ENCODE measurements around the gene ATM.

Gene ATM

DNA sequence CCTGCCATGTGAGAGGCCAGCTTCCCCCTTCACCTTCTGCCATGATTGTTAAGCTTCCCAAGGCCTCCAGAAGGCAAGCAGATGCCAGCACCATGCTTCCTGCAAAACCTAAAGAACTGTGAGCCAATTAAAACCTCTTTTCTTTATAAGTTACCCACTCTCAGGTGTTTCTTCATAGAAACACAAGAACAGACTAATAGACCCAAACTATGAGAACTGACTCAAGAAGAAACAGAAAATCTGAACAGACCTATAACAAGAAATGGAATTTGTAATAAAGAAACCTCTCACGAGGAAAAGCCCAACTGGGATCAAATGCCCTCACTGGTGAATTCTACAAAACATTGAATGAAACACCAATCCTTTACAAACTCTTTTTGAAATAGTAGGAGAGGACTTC lies 12.4 kb upstream of the ATM start:
- TF ChIP-seq, protein P1, sequence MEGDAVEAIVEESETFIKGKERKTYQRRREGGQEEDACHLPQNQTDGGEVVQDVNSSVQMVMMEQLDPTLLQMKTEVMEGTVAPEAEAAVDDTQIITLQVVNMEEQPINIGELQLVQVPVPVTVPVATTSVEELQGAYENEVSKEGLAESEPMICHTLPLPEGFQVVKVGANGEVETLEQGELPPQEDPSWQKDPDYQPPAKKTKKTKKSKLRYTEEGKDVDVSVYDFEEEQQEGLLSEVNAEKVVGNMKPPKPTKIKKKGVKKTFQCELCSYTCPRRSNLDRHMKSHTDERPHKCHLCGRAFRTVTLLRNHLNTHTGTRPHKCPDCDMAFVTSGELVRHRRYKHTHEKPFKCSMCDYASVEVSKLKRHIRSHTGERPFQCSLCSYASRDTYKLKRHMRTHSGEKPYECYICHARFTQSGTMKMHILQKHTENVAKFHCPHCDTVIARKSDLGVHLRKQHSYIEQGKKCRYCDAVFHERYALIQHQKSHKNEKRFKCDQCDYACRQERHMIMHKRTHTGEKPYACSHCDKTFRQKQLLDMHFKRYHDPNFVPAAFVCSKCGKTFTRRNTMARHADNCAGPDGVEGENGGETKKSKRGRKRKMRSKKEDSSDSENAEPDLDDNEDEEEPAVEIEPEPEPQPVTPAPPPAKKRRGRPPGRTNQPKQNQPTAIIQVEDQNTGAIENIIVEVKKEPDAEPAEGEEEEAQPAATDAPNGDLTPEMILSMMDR (conservative IDR thresholded peaks at IDR 0.05) = no peak
- H3K27ac ChIP-seq = no peak overlapping the region

DNA sequence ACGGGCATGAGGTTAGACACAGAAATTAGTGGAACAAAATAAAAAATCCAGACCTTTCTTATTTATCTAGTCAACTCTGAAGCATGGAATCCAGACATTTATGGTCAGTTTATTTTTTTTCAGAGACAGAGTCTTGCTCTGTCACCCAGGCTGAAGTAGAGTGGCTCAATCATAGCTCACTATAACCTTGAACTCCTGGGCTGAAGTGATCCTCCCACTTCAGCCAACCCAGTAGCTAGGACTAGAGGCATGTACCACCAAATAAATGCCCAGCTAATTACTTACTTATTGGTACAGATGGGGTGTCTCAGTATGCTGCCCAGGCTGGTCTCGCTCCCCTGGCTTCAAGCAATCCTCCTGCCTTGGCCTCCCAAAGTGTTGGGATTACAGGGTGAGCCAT lies 9.1 kb upstream of the ATM start:
- TF ChIP-seq, protein P1 (conservative IDR thresholded peaks at IDR 0.05) = no peak
- H3K27ac ChIP-seq = no peak overlapping the region

DNA sequence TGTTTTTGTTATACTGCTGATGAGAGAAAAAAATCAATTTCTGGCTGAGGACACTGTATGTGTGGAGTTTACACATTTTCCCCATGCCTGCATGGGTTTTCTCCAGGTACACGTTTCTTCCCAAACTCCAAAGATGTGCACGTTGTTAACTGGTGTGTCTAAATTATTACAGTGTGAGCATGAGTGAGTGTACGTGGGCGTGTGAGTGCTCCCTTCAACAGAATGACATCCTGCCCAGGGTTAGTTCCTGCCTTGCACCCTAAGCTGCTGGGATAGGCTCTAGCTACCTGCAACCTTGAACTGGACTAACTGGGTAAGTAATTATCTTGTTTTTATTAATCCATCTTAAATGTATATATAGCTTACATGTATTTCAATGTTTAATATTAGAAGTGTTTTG lies 5.9 kb upstream of the ATM start:
- no peak overlapping the region for H3K27ac ChIP-seq
- TF ChIP-seq, protein P1 (conservative IDR thresholded peaks at IDR 0.05) = no peak

DNA sequence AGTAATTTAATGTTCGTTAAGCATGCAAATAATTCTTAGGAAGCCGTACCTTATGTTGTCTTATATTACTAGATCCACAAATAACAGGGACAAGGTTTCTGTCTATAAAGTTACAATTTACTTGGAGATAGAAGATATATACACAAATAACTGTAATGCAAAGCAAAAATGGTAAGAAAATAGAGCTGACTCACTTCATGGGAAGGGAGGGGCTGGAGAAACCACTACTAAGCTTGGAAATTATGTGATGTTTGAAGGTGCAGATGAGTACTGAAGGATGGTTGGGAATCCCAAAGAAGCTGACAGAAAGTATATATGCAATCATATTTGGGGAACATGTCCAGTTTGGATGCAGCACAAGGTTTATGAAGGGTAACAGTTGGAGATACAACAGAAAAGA lies 4.4 kb upstream of the ATM start:
- no peak overlapping the region for H3K27ac ChIP-seq
- TF ChIP-seq, protein P1 (conservative IDR thresholded peaks at IDR 0.05) = no peak

DNA sequence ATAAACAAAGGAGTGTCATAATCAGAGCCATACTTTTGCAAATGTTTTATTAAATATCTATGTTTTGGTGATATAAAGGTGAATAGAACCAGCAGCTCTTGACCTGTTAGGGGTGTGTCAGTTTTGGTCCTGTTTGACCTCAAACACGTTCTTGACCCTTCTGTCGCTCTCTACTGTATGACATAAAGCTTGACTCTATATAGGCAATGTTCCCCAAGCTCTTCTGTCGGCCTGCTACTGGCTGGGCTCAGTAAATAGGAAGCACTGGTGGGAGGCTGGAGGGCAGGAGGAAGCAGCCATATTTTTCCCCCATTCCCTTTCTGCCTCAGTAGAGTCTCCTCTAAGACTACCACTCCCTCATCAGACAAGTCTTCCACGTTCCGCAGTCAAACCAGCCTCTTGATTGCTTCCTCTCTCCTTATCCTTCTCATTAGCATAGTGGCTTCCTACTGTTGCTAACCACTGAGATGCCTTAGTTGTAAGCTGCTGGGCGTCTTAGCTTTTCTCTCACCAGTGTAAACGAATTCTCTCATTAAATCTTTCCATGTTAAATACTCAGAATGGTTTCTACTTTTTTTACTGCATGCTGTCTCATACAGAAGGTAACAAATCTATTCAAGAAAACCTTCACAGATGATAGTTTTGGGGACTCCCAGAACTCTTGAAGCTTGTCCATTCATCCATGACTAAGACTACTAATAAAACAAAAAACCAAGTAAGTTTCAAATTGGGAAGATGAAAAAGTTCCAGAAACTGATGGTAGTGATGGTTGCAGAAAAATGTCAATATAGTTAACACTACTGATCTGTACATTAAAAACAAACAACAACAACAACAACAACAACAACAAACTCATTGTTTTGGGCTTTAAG lies 3.7 kb upstream of the ATM start:
- TF ChIP-seq, protein P1 (conservative IDR thresholded peaks at IDR 0.05) = no peak
- H3K27ac ChIP-seq = no peak overlapping the region

DNA sequence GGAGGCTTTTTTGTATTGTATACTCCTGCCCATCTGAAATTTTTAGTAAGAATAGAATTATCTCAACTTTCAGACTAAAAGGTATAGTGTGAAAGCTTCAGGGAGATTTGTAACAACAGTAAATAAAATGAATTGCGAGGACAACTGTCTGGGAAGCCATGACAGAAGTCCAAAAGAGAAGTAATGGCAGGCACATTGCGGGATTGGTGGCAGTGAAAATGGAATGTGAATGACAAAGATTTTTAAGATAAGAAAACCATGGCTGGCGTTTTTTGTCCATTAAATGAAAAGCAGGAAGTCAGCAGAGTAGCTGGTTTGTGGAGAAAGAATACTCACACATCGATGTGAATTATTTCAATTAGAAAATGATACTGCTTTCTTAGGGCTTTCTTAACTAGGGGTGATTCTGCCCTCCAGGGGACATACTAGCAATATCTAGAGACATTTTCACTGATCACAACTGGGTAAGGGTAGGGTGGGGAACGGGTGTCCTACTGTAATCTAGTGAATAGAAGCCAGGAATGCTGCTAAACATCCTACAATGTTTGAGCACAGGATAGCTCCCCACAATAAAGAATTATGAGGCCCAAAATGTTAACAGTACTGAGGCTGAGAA lies 2.0 kb upstream of the ATM start:
- H3K27ac ChIP-seq = peak overlapping the region; percentile 89
- TF ChIP-seq, protein P1 (conservative IDR thresholded peaks at IDR 0.05) = no peak

DNA sequence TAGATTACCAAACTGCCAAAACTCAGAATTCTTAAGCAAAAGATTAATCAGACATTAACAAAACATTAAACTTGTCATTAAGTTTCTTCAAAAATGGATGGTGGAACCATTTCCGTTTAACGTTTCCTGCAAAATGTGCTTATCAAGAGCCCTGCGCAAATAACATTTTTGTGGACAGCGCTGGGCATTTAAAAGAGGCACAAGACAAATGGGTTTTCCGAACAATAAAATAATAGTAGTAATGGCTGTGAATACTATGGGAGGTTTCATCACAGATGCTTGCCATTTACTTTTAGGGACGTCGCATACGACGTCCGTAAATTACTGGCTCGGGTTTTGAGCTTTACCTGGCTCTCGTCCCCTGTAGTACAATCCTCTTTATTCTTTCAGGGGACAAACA lies 1.5 kb upstream of the ATM start:
- peak overlapping the region; percentile 89 for H3K27ac ChIP-seq
- TF ChIP-seq, protein P1 (conservative IDR thresholded peaks at IDR 0.05) = no peak

All from VCaP (cell line).